A673 (cell line): ENCODE data around the gene POTEJ.
"Not testable (repeated sequence)": the region's sequence is repeated elsewhere in the genome, so short reads cannot be mapped to it uniquely, and the experiment has no call there.

ENCODE experiments used
- EZH2 ChIP-seq: fragments of 200-600 bp; sonication (generic); IDR thresholded peaks from 2 replicates; pipeline ENCODE4 v1.6.1; 2017; ENCODE audit warnings: borderline replicate concordance, low read depth, mild to moderate bottlenecking, mixed read lengths, antibody characterized with exemption, low read length; ENCODE audit not compliant: poor library complexity, severe bottlenecking
- TF ChIP-seq, protein P1 (sequence below): fragments of 300-800, 200-600 bp; sonication (generic); conservative IDR thresholded peaks from 2 replicates; pipeline ENCODE4 v1.5.1; 2017; ENCODE audit warnings: low read depth, mild to moderate bottlenecking, antibody characterized with exemption, low read length, moderate library complexity, mixed read lengths

DNA sequence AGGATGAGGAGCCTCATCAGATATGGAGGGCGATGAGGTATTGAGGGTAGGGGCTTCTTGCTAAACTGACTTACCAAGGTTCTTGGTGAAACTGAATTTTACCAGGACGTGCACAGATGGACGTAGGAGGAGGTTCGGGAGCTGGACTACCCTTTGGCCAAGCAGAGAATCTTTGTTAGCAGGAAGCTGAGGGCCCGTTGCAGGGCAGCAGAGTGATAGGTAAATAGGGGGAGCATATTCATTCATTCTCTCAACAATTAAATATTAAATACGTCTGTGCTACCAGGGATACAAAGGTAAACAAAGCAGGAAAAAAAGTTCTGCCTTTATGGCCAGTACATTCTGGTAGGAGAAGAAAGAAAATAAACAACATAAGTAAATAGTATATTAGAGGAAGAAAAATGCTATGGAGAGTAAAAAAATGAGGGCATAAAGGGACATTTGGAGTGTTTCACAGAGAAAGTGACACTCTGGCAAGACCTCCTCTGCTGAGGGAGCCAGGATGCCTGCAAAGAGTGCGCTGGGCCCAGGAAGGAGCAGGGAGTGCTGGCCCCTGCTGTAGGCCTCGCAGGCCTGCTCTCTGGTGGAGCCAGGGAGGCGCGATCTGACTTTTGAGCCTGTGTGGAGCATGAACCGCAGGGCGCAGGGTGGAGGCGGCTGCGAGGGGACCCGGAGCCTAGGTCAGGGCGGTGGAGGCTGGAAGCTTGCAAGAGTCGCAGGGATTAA lies 2.8 kb upstream of the POTEJ start:
- TF ChIP-seq, protein P1, sequence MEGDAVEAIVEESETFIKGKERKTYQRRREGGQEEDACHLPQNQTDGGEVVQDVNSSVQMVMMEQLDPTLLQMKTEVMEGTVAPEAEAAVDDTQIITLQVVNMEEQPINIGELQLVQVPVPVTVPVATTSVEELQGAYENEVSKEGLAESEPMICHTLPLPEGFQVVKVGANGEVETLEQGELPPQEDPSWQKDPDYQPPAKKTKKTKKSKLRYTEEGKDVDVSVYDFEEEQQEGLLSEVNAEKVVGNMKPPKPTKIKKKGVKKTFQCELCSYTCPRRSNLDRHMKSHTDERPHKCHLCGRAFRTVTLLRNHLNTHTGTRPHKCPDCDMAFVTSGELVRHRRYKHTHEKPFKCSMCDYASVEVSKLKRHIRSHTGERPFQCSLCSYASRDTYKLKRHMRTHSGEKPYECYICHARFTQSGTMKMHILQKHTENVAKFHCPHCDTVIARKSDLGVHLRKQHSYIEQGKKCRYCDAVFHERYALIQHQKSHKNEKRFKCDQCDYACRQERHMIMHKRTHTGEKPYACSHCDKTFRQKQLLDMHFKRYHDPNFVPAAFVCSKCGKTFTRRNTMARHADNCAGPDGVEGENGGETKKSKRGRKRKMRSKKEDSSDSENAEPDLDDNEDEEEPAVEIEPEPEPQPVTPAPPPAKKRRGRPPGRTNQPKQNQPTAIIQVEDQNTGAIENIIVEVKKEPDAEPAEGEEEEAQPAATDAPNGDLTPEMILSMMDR, result not testable (repeated sequence)
- TF ChIP-seq EZH2, result not testable (repeated sequence)
